HL-60 (cell line): Measurements from ENCODE around the gene RPL39L.

ENCODE experiments used
- POLR2AphosphoS5 ChIP-seq: IDR thresholded peaks from 2 replicates; pipeline ENCODE4 v1.6.1; 2012; ENCODE audit warnings: low read depth
- TF ChIP-seq, protein P1 (sequence below): IDR thresholded peaks from one replicate; pipeline ENCODE4 v1.5.1; 2011; ENCODE audit warnings: low read length, control low read depth, inconsistent platforms; ENCODE audit not compliant: insufficient read depth
- TF ChIP-seq, protein P2 (sequence below): IDR thresholded peaks from 2 replicates; pipeline ENCODE4 v1.6.1; 2012; ENCODE audit warnings: low read depth; ENCODE audit not compliant: insufficient replicate concordance

- TF ChIP-seq, protein P1, sequence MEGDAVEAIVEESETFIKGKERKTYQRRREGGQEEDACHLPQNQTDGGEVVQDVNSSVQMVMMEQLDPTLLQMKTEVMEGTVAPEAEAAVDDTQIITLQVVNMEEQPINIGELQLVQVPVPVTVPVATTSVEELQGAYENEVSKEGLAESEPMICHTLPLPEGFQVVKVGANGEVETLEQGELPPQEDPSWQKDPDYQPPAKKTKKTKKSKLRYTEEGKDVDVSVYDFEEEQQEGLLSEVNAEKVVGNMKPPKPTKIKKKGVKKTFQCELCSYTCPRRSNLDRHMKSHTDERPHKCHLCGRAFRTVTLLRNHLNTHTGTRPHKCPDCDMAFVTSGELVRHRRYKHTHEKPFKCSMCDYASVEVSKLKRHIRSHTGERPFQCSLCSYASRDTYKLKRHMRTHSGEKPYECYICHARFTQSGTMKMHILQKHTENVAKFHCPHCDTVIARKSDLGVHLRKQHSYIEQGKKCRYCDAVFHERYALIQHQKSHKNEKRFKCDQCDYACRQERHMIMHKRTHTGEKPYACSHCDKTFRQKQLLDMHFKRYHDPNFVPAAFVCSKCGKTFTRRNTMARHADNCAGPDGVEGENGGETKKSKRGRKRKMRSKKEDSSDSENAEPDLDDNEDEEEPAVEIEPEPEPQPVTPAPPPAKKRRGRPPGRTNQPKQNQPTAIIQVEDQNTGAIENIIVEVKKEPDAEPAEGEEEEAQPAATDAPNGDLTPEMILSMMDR = no peak
- TF ChIP-seq, protein P2, sequence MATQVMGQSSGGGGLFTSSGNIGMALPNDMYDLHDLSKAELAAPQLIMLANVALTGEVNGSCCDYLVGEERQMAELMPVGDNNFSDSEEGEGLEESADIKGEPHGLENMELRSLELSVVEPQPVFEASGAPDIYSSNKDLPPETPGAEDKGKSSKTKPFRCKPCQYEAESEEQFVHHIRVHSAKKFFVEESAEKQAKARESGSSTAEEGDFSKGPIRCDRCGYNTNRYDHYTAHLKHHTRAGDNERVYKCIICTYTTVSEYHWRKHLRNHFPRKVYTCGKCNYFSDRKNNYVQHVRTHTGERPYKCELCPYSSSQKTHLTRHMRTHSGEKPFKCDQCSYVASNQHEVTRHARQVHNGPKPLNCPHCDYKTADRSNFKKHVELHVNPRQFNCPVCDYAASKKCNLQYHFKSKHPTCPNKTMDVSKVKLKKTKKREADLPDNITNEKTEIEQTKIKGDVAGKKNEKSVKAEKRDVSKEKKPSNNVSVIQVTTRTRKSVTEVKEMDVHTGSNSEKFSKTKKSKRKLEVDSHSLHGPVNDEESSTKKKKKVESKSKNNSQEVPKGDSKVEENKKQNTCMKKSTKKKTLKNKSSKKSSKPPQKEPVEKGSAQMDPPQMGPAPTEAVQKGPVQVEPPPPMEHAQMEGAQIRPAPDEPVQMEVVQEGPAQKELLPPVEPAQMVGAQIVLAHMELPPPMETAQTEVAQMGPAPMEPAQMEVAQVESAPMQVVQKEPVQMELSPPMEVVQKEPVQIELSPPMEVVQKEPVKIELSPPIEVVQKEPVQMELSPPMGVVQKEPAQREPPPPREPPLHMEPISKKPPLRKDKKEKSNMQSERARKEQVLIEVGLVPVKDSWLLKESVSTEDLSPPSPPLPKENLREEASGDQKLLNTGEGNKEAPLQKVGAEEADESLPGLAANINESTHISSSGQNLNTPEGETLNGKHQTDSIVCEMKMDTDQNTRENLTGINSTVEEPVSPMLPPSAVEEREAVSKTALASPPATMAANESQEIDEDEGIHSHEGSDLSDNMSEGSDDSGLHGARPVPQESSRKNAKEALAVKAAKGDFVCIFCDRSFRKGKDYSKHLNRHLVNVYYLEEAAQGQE = no peak
- TF ChIP-seq POLR2AphosphoS5 = no peak
Observed at GRCh38 chr3:187146389-187146788, 7.1 kb upstream of the RPL39L start.
